HG03039 (cell line): Measurements from ENCODE around the gene TNS3.
"Not testable (repeated sequence)": the region's sequence is repeated elsewhere in the genome, so short reads cannot be mapped to it uniquely, and the experiment has no call there.

ENCODE experiments used
- ATAC-seq: cut with Tn5 transposase; IDR thresholded peaks from one replicate; pipeline ENCODE4 v1.9.1; 2021; ENCODE audit warnings: mild to moderate bottlenecking, moderate library complexity; ENCODE audit not compliant: unreplicated experiment

TNS3 gene

DNA sequence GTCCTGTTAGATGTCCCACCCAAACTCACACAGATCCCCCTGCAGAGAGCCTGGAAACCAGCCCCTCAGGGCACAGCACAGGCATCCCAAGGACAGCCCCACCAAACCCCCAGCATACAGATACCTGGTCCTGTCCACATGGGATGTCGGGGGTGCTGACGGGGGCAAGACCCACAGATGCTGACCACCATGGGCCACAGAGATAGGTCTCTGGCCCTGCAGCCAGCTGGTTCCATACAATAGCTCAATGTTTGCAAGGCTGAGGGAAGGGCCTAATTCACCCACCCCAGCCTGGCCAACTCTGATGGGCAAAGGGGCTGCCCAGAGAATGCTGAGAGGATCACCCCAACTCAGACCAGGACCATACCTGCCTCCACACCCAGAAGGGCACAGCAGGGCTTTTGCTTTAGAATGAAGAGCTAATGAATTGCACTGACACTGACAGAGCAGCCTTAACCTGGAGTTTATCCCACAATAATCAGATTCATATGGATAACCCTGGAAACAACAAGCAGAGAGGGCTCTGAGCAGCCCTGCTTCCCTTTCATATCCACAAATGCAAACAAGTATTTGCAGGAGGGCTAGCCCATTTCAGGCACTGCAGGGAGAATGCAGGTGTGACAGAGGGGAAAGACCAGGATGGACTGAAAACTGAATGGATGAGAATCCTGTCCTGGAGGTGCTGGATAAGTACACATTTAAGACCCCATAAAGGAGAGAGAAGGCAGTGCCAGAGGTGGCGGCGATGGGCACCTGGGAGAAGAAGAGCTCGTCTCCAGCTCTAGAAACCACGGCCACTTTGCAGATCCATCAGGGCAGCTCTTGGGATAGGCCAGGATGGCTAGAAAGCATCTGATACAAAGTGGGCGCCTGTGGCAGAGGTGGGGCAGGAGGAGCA is 126.7 kb downstream of the TNS3 start:
- ATAC-seq = no peak

DNA sequence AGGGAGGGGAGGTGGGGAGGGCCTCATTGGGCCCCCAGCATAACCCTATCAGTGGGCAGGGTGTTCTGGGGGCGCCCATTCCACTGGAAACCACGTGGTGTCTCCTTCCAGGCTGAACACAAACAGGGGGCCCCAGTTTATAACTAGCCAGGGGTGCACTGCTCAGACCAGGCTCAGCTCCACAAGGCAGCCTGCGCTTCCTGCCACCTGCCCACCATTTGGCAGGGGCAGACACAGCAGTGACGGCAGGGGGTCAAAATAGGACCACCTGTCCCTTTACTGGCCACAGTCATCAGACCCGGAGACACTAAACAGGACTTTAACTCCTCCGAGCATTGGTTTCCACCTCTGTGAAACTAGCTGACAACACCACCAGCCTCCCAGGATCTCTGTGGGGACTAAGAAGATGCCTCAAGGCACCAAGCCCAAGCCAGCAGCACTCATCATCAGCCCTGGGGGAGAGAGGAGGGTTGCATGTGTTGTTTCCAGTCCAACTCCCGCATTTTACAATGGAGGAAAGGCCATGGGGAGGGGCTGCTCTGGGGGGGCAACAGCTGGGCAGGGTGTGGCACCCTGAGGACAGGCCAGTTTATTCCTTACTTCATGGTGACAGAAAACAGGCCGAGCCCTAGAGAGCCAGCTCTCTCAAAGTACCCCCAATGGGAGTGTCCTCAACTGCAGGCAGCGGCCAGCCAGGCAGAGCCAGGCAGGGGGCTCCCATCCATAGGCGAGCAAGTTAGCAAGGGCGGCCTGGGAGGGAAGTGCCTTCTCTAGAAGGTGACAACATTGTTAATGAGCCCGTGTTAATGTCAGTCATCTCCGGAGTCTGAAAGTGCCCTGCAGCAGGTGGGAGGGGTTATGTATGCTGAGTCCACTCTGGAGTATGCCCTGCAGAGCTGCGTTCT is 127.6 kb downstream of the TNS3 start:
- ATAC-seq = no peak

DNA sequence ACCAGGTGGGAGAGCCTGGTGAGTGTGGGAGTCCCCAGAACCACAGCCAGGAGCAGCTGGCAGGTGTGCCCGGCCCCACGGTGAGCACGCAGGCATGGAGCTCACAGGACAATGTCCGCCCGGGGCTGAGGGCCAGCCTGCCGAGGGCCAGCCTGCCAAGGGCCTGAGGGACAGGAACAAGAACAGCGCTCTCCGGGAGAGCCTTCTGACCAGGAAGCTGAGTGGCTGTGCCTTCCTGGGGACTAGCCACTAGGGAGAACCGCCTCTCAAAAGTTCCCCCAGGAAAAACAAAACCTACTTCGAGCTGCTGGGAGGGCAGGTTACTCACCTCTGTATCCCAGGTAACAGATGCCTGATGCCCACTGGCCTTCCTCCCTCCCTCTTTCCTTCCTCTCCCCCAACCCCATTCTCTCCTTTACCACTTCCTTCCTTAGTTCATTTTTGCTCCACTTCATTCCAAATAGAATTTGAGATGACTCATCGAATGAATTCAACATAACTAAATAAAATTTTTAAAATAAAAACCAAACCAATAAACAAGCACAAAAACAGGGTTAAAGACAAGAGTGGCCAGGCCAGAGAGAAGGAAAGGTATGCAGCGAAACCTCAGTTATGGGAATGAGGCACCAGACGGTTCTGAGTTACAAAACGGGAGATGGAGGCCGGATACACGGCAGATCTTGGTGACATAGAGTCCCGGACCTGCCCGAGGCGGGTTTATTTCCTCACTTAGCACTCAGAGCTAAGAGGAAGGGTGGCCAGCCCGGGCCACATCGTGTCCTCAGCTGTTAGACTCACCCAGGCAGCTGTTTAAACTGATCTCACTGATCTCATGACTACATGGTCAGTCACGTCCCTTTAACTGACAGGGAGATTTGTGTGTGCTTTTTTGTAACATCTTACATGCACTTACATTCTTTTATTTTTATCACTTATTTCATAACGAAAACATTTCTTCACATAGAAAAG is 128.5 kb downstream of the TNS3 start:
- no peak for ATAC-seq

DNA sequence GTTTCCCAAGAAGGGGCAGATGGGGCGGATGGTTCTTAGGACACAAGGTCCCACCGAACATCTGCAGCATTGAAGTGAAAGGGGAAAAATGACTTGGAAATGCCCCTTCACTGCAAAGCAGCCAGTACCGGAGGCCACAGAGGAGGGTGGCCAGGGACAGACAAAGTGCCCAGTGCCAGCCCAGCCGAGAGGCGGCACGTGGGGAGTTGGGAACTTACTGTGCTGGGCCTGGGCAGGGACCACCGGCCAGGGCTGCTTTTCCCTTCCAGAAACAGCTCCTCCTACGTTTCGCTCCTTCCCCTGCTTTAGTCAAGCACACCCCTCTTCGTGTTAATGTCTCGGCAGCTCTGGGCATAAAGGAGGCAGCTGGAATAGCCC is 129.2 kb downstream of the TNS3 start:
- no peak for ATAC-seq

DNA sequence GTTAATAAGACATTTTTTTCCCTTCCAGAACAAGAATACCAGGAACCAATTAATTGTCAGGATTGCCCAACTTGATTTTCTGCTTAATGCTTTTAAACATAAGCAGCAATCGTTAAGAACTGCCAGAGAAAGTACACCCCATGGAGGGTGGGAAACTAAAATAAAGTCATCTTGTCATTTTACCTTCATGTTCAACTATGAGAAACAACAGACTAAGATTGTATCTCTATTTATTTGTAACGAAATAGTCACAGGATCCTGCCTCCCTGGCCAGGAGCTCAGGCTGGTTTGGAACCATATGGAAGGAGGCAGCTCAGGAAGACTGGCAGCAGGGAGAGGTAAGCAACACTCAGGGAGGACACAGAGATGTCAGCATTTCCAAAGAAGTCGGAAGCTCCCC is 129.6 kb downstream of the TNS3 start:
- no peak for ATAC-seq

DNA sequence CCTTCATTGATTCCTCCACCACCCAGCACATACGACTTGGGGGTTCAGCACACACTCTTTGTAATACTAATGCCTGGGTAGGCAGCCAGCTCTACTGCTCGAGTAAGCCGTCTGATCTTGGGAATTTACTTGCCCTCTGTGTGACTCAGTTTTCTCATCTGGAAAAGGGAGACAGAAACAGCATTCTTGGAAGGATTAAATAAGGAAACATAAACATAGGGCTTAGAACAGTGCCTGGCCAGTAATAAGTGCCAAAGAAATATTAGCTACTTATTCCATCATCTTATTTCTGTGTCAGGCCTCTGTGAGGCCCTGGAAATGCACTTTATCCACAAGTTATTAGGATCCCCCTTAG is 130.1 kb downstream of the TNS3 start:
- ATAC-seq = no peak

DNA sequence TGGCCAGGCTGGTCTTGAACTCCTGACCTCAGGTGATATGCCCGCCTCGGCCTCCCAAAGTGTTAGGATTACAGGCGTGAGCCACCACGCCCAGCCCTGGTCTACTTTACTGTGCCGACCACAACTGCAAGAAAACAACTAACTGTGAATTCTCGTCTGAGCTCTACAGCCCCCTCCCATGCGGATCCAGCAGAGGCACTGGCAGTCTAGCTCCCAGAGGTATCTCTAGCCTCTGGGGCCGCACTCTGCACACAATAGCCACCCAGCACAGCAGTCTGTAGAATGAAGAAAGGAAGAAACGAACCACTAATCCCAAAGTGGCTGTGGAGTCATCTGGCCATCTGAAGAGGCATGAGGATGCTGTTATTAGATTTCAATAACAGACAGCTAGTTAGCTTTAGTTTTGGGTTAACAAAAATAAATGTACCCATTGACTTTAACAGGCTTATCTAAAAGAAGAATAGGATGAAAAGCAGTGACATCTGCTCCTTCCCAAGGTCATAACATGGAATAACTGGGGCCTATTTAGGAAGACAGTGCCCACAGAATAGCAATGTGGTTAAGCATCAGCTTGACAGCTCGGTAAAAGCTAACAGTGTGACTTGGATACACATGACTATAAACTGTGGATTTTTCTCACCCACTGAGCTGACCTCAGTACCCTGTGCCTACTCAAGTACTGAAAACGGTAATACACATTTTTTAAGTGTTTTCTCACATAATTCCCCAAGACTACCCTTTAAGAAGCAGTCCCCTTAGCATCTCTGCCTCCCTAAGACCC is 131.9 kb downstream of the TNS3 start:
- no peak for ATAC-seq

DNA sequence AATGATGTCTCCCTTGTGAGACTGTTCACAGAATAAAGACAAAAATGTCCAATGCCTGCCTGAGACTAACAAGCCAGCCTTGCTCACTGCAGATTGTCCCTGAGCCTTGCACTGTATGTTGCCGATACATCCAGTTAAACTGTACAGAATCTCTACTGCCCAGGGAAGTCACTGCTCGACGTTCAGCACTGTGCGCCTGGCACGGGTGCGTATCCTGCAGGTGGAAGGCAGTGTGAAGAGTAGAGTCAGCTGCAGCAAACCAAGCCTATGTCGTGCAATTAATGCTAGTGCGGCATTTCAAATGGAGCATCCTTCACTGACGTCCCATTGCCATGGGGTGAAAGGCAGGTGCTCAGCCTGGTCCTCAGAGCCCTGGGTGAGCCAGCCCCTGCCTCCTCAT is 132.9 kb downstream of the TNS3 start:
- ATAC-seq = no peak

DNA sequence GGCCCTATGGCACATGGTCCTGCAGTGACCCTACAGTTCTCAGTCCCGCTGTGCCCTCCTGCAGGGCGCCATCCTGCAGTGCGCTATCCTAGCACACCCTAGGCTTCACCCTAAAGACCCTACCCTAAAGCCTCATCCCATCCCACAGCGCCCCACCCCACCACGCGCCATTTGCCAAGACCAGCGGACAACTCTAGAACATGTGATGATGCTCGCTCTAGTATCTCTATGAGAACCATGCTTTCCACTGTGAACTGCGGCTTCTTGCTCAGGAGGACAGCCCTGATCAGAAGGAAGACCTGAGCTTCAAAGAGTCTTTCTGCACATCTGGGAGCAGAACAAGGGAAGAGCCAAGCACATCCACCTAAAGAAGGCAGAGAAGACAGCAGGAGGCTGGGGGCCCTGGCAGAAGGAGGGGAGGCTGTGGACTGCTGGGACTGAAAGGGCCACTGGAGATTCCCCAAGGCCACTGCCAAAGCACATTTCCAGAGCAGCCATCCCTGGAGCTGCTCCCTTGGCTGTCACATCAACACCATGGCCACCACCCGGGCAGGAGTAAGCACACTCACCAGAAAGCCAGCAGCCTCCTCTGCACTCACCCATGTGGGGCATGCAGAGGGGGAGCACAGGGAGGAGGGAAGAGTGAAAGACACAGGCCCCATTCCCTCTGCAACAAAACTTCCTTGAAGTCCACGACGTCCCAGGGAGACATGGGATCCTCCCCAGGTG is 134.1 kb downstream of the TNS3 start:
- ATAC-seq = no peak

DNA sequence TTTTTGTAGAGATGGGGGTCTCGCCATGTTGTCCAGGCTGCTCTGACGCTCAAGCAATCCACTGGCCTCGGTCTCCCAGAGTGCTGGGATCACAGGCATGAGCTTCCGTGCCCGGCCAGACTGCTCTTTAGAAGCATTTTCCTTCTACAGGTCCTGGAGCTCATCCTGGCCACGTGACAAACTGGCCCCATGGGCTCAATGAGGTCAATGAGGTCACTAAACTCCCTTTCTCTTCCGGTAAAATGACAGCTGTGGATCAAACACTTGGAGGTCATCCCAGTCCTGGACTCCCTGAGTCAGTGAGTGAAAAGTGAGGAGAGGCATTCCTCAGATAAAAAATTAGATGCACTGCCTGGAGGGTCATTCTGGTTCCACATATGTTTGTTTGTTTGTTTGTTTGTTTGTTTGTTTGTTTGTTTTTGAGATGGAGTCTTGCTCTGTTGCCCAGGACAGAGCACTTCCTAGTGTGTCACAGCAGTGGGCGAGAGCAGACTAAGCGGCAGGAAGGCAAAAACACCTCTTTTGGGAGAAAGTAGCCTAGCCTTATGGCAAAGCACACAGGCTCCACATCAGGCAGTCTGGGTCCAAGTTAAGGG is 134.9 kb downstream of the TNS3 start:
- no peak for ATAC-seq

DNA sequence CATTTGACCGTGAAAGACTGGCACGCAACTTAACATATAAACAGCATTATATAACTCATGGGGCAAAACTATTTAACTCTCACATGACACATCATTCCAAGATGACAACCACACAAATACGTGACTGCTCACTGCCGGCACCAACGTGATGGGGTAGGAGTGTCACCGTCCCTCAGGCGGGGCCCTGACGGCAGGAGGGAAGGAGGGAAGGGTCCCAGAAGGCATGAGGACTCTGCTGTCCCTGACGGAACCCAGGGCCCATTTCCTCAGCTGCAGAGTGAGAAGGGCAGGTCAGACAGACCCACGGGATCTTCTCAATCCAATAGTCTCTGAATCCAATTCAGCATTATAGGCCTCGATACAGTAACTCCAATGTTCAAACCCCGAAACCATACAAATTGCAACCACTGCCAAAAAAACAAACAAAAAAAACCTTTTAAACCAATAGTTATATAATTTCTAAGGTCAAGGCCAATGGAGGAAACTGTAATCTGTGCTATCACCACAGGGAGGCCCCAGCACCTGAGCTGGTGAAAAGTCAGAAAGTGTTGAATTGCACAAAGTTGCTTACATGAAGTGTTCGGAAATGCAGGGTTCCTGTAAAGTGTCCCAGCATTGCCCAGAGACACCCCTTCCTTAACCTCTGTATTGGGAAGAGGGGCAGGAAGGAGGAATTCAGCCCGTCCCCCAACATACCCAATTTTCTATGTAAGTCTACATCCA is 137.4 kb downstream of the TNS3 start:
- ATAC-seq = no peak

DNA sequence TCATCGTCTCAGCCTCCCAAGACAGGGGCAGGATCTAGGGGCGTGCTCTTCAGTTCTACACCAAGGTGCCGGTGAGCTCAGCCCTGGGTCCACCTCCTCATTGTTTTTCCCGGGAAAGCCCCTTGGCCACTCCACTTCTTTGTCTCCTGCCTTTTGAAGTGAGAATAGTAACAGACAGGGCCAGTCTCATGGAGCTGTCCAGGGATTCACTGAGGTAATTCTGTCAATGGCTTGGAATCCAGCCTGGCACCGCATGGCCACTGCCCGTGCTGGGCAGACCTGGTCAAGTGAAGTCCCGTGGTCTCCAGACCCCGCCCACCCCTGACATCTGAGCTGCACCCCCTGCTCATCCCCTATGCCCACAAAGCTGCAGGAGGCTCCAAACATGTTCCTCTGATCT is 138.9 kb downstream of the TNS3 start:
- no peak for ATAC-seq

DNA sequence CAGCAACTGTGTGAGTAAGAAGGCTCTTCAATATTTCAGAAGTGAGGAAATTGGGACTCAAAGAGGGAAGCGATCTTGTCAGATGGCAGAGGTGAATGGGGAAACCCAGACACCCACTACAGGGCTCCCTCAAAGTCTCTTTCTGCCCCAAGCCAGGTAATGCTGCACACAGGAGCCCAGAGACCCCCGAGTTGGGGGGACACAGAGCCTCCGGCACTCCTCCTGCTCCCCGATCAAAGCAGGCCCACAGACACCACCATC is 139.4 kb downstream of the TNS3 start:
- no peak for ATAC-seq

DNA sequence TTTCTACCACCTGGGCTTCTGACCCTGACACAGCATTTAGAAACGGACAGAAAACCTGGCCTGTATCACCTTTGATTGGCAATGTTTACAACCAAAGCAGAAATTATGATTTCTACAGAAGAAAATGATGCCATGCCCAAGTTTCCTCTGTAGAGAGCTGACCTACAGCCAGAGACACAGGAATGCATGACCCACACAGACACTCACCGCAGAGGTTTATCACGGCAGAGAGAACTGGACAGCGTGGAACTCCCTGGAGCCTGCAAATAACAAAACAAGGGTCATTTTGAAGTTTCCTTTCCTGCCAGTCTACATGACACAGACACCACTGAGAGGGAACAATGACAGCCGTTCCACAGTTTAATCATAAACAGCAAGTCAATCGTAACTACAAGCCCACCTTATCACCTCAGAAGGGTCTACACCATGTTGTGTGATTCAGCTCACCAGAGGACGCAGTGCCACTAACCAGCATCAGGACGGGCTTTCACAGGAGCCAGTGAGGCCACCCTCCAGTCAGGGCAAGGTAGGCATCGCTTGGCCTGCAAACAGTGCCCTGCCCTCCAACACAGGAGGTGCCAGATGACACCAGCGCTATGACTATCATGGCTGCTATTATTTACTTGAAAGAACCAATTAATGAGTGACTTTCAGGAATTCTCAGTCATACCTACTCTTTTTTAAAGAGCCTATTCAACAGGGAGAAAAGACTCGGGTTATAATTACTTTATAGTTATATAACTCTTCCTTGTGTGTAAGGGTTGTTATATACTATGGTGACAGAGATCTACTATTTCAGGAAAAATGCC is 139.9 kb downstream of the TNS3 start:
- no peak for ATAC-seq

DNA sequence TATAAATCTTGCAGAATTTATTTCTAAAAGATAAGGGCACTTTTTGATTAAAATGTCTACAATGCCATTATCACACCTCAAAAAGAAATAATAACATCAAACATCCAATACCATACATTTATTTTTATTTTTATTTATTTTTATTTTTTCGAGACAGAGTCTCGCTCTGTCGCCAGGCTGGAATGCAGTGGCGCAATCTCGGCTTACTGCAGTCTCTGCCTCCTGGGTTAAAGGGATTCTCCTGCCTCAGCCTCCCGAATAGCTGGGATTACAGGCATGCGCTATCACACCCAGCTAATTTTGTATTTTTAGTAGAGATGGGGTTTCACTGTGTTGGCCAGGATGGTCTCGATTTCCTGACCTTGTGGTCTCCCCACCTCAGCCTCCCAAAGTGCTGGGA is 140.9 kb downstream of the TNS3 start:
- ATAC-seq = not testable (repeated sequence)

DNA sequence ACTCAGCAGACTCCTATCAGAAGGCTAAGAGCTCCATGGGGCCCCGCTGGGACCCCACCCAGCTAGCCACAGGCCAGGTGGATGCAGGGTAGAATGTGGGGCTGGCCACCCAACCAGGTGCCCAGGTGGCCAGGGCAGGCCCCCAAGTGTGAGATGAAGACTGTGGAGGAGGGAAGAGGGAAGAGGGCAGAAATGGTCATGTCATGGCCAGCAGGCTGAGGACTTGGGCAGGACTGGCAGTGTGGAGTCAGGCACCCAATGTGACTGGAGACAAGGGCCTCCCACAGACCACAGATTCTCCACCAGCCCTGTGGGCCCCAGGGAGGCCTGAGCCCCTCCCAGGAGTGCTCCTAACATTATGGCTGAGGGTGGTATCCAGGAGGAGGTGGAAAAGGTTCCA is 141.6 kb downstream of the TNS3 start:
- no peak for ATAC-seq

DNA sequence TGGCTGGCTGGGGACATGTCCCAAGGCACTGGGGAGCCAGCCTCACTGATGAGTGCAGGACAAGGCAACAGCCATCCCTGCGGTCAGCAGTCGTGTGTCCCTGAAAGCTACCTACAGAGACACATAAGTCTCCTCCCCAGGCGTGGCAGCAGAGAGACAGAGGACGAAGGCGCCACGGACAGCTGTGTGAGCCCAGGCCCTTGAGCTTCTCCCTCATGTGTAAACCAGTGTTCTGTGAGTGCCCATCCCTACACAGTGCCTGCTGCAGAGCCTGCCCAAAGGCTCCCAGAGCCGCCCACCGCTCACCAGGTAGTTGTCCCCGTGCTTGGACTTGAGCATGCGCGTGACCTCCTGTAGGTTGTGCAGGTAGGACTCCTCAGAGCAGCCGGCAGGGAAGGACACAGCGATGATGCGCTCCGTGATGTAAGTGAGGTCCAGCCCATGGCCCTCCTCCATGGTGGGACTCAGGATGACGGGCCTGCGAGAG is 142.7 kb downstream of the TNS3 start:
- no peak for ATAC-seq
